IPS-18c (cell line): ENCODE data around the gene CTSK.
"Not testable (repeated sequence)": the region's sequence is repeated elsewhere in the genome, so short reads cannot be mapped to it uniquely, and the experiment has no call there.

Experiments
- H3K4me3 ChIP-seq: 2 replicates; pipeline ENCODE4 v1.7.0; 2013; ENCODE audit warnings: low read depth, mild to moderate bottlenecking, low read length, moderate library complexity; ENCODE audit not compliant: insufficient read depth
- H3K9me3 ChIP-seq: one replicate; pipeline ENCODE4 v1.6.1; 2013; ENCODE audit warnings: mild to moderate bottlenecking, low read length, moderate library complexity; ENCODE audit not compliant: control insufficient read depth, insufficient read depth

CTSK gene

DNA sequence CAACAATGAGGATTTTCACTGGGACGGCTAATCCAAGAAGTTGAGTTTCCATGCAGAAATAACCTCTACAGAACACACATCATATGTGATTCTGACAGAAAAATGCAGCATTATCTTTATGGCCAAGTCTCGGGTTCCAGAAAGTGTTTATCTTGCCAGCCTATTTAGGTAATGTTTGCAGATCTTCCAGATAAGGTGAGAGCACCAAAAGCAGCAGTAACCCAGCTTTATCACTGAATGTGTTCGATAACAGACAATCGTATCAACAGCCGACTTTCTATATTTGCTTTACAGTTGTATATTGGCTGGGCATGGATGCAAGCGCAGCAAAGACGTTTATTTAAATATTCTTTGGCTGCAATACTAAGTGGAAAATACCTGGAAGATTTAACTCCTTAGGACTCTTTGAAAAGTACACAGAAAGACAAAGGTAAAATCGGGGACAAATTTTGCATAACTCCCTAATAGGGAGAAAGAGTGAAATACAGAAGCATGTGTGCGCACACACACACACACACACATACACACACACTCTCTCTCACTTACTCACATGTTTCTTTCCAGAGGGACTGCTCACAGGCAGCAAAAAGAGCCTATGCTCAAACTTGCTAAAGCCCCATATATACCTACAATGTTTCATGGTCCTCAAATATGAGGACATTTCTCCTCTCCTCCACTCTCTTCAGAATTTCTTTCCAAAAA lies 3.0 kb upstream of the CTSK start:
- Histone ChIP-seq H3K4me3 (no peak overlapping the region), H3K9me3 (no peaks in the 10 kb centered on the region)

- Histone ChIP-seq H3K9me3 (no peaks in the 10 kb centered on the region), H3K4me3 (no peak overlapping the region)
Observed at GRCh38 chr1:150809651-150810050, 1.6 kb upstream of the CTSK start.

DNA sequence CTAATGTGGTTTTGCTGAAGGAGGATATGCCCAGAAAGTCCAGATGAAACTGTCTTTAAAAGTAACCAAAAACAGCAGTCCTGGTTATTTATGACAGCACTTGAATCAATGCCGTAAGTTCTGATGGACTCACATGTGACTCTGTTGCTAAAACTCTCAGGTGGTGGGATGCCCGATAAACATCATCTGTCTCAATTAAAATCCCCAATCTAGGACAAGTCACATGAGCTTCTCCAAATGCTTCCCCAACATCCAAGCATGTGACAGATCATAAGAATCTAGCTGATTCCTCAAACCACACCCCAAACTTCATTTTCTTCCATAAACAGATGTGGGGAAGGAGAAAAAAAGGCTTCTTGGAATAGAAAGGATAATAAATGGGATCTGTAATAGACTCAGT lies 786 bp upstream of the CTSK start:
- Histone ChIP-seq H3K9me3 (no peaks in the 10 kb centered on the region), H3K4me3 (no peak overlapping the region)

DNA sequence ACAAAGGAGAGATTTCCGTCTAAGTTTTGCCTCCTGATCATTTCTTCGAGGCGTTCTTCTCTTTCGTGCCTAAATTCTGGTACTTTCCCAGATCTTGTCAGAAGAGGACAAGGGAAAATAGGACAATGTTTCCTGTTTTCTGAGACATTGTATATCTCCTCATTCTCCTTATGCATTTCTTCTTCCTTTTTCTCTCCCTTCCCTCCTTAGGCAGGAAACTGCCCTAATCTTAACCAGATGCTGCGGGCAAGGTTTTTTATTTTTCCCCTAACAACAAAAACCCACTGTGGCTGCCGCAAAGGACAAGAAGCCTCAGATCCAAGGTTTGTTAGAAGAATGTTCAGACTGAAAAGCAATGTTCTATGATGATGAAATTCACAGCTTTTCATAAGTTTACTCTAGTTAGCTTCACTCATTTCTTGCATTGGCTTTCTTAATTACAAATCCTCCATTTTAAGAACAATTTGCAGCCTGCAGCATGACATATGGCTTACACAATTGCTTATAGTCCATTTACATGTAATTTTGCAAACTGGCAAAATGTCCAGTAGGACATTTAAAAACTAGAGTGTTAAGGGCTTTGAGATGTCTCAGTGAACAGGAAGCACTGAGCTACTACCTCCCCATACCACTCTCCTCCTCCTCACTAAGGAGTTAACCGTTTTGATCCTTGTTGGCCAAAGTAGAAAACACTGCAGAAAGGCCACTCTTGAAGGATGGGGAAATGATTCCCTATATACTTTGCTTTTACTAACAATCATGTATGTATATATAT lies 624 bp downstream of the CTSK start:
- Histone ChIP-seq H3K9me3 (no peaks in the 10 kb centered on the region), H3K4me3 (no peak overlapping the region)

- no peak overlapping the region for H3K4me3 ChIP-seq
Observed at GRCh38 chr1:150805899-150806298, 2.2 kb downstream of the CTSK start.

GRCh38 chr1:150804671-150805070 lies 3.4 kb downstream of the CTSK start:
- Histone ChIP-seq H3K9me3 (no peaks in the 10 kb centered on the region), H3K4me3 (no peak overlapping the region)

More at GRCh38 chr1:150805899-150806298, 2.2 kb downstream of the CTSK start:
- H3K9me3 ChIP-seq, result no peaks in the 10 kb centered on the region

- Histone ChIP-seq H3K4me3 (no peak overlapping the region), H3K9me3 (no peaks in the 10 kb centered on the region)
Observed at GRCh38 chr1:150799089-150799488, 9.0 kb downstream of the CTSK start.

GRCh38 chr1:150798525-150798924 lies 9.5 kb downstream of the CTSK start:
- Histone ChIP-seq H3K4me3 (no peak overlapping the region), H3K9me3 (no peaks in the 10 kb centered on the region)

DNA sequence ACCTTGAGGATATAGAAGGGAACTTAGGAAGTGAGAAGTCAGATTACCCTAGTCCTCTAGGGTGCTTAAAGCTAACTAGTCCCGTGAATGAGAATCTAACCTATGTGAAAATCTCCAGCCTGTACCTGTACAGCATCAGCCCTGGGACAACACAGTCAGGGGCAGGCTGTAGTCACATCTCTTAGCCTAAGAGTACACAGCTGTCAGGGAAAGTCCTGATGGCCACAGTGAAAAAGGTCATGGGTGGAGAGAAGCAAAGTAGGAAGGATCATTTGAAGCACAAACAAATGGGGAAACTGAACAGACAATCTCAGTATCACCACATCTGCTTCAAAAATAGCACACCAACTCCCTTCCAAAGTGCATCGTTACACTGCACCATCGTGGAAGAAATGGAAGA lies 11.7 kb downstream of the CTSK start:
- H3K9me3 ChIP-seq, result no peaks in the 10 kb centered on the region
- H3K4me3 ChIP-seq, result no peak overlapping the region

DNA sequence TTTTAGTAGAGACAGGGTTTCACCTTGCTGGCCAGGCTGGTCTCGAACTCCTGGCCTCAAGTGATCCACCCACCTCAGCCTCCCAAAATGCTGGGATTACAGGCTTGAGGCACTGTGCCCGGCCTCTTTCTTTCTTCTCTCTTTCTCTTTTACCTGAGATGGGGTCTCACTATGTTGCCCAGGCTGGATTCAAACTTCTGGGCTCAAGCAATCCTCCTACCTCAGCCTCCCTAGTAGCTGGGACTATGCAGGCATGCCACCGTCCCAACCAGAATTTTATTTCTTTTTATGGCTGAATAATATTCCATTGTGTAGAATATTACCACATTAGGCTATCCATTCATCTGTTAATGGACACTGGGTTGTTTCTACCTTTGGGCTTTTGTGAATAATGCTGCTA lies 14.3 kb downstream of the CTSK start:
- H3K4me3 ChIP-seq, H3K9me3 ChIP-seq: not testable (repeated sequence)

DNA sequence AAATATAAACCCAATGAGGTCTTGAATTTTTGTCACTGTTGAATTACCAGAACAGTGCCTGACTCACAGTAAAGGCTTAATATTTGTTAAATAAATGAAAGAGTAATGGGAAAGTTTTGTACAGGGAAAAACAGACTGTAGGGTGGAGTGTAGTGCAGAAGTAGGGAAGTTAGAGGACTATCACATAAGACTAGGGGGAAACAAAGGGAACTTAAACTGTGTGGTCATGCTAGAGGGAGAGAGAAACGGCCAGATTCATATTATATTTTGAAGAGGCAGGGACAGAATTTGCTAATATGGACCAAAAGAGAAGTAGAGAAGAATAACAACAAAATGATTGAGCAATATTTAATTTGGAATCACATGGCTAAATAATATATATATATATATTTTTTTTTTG lies 14.8 kb downstream of the CTSK start:
- Histone ChIP-seq H3K4me3 (no peak overlapping the region), H3K9me3 (no peaks in the 10 kb centered on the region)

GRCh38 chr1:150791585-150791984 lies 16.5 kb downstream of the CTSK start:
- H3K9me3 ChIP-seq, result no peaks in the 10 kb centered on the region
- H3K4me3 ChIP-seq, result no peak overlapping the region

DNA sequence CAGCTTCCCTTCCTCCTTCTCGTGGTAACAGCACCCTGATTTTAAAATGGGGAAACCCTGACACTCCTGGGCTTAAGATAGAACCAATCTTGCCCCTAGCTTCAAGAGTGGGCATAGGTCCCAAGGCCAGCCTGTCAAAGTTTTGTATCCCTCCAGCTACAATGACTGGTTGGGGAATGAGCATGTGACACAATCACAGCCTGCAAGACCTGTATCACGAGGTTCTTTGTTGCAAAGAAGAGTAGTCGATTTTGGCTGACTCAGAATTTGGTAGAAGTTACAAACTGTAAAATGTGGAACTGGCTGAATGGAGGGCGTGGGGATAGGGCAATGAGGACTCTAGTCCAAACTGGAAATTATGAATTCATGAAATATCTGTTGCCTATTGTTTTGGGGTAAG lies 18.7 kb downstream of the CTSK start:
- Histone ChIP-seq H3K9me3 (no peaks in the 10 kb centered on the region), H3K4me3 (no peak overlapping the region)

DNA sequence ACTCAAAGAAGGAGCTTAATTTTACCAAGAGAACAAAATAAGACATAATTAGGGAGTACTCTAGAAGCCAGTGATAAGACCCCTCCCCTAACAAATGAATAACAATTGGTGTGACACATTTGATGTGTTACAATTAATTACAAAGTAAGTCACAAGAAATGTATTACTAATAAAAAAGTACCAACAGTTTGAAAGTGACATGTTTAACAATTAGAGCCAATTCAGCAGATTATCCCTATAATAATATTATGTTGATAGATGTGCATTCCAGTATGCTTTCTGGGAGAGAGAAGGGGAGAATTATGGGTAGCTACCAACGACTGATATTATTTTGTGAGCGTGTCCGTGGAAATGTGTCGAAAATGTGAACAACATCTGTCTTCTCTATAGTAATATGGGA lies 19.1 kb downstream of the CTSK start:
- H3K4me3 ChIP-seq, result no peak overlapping the region
- no peaks in the 10 kb centered on the region for H3K9me3 ChIP-seq

DNA sequence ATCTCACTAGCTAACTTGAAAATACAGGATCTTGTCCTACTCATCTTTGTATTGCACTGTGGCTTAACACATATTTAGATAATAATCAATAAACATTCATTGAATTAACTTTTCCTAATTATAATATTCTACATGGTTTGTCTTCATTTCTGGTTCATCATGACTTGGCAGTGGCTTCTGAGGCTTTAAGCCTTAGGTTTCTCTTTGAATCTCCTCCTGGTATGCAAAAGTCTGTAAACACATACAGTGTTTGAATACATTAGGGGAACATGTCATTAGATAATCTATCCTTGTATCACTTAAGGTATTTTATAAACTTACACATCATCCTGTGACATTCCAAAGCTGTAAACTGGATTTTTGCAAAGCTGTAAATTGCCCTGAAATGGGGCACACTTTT lies 20.6 kb downstream of the CTSK start:
- no peak overlapping the region for H3K4me3 ChIP-seq
- H3K9me3 ChIP-seq, result no peaks in the 10 kb centered on the region

GRCh38 chr1:150780510-150780909 lies 27.6 kb downstream of the CTSK start:
- H3K9me3 ChIP-seq, result peaks cover 2% of the 10 kb centered on the region
- H3K4me3 ChIP-seq, result no peak overlapping the region

GRCh38 chr1:150778409-150778808 lies 29.7 kb downstream of the CTSK start:
- Histone ChIP-seq H3K9me3 (peaks cover 2% of the 10 kb centered on the region), H3K4me3 (no peak overlapping the region)

- Histone ChIP-seq H3K4me3 (no peak overlapping the region), H3K9me3 (peaks cover 2% of the 10 kb centered on the region)
Observed at GRCh38 chr1:150777544-150777943, 30.5 kb downstream of the CTSK start.
